MCF 10A (cell line): ENCODE data around the gene LRP11. TPM values are rescaled to one million over a fixed set of nuclear protein-coding genes. Genes with fewer than 3 reads are reported as not detected.
A peak's percentile ranks its signal among the peaks of the same experiment; 100 is the strongest.

ENCODE experiments used
- BruUV-seq: library from RNA; stranded (reverse); fragments of 400-500 nt; replicated peaks from 2 replicates; lab custom pipeline; 2021; lab: Mats Ljungman, UMichigan
- CTCF ChIA-PET: fragments of 300-600 bp; sonication (Branson Sonifier 250); formaldehyde crosslinking; extraction: SDS; loops from one replicate; lab custom pipeline; 2021; ENCODE audit warnings: antibody characterized with exemption, inconsistent platforms; lab: Yijun Ruan, JAX
- POLR2A ChIA-PET: fragments of 300-600, 350-650 bp; sonication (Branson Sonifier 250); formaldehyde crosslinking; extraction: SDS; loops from one replicate; lab custom pipeline; 2020; ENCODE audit warnings: antibody characterized with exemption, inconsistent platforms; lab: Yijun Ruan, JAX
- DNase-seq: peaks from one replicate; pipeline ENCODE4 v3.0.0-alpha.2; 2018; ENCODE audit not compliant: unreplicated experiment
- H3K27ac Mint-ChIP-seq: one replicate; pipeline ENCODE4 v1.8.0; 2022; ENCODE audit warnings: mild to moderate bottlenecking, low read depth, mixed read lengths; ENCODE audit not compliant: unreplicated experiment
- H3K27me3 Mint-ChIP-seq: one replicate; pipeline ENCODE4 v1.8.0; 2022; ENCODE audit warnings: mixed read lengths; ENCODE audit not compliant: insufficient read depth, unreplicated experiment
- H3K36me3 Mint-ChIP-seq: one replicate; pipeline ENCODE4 v1.8.0; 2022; ENCODE audit warnings: mild to moderate bottlenecking, moderate library complexity, mixed read lengths; ENCODE audit not compliant: insufficient read depth, unreplicated experiment
- H3K4me1 Mint-ChIP-seq: one replicate; pipeline ENCODE4 v1.8.0; 2022; ENCODE audit warnings: mixed read lengths; ENCODE audit not compliant: insufficient read depth, unreplicated experiment
- H3K4me3 Mint-ChIP-seq: one replicate; pipeline ENCODE4 v1.8.0; 2022; ENCODE audit warnings: mild to moderate bottlenecking, moderate library complexity, mixed read lengths; ENCODE audit not compliant: unreplicated experiment
- H3K9me3 Mint-ChIP-seq: one replicate; pipeline ENCODE4 v1.8.0; 2022; ENCODE audit warnings: mixed read lengths; ENCODE audit not compliant: unreplicated experiment
- CTCF ChIP-seq: fragments of 200-600 bp; IDR thresholded peaks from one replicate; pipeline ENCODE4 v1.8.0; 2022; ENCODE audit warnings: antibody characterized with exemption, mild to moderate bottlenecking; ENCODE audit not compliant: unreplicated experiment
- intact Hi-C: fragments of 100-400 bp; cut with micrococcal nuclease; formaldehyde crosslinking; loops from 2 replicates; pipeline ENCODE4 v1.14.1; 2022
- total RNA-seq: library from RNA; stranded (reverse); gene quantifications from 2 replicates; pipeline ENCODE4 v1.2.3, GENCODE V29; 2022

Gene LRP11
- total RNA-seq, 1 experiment from 2014 or later, result 46.1 TPM

GRCh38 chr6:149843051-149843633, 21.0 kb downstream of the LRP11 start:
- POLR2A ChIA-PET, result interaction anchor here (1.0 to 14.2 kb wide), 2 partner anchors 18 to 47 kb away, joined by 3 to 255 read pairs; partner anchors contain the start of gene LRP11
- Mint-ChIP-seq H3K4me3 (no peak overlapping the region), H3K9me3 (no peaks in the 10 kb centered on the region), H3K27ac (no peak overlapping the region), H3K4me1 (peaks cover 36% of the 10 kb centered on the region), H3K27me3 (no peaks in the 10 kb centered on the region), H3K36me3 (peaks cover 25% of the 10 kb centered on the region)
- intact Hi-C loops, result loop anchor here (10.0 kb wide), 1 partner anchor 172 kb away; no protein-coding TSS in a partner anchor
- CTCF ChIA-PET, result interaction anchor here (0.7 to 5.4 kb wide), 5 partner anchors 9 to 63 kb away, joined by 3 to 40 read pairs (median 6); no protein-coding TSS in a partner anchor
- no TSS peak for BruUV-seq
- TF ChIP-seq CTCF, result no peak
- DNase-seq, result no peak

- ChIA-PET CTCF (interaction anchor here (0.8 to 5.4 kb wide), 5 partner anchors 8 to 64 kb away, joined by 3 to 40 read pairs (median 6); partner anchors contain the start of gene LRP11), POLR2A (interaction anchor here (1.0 to 14.2 kb wide), 2 partner anchors 18 to 48 kb away, joined by 3 to 255 read pairs; partner anchors contain the start of gene LRP11)
- no peak for TF ChIP-seq CTCF
- Mint-ChIP-seq H3K4me1 (peaks cover 29% of the 10 kb centered on the region), H3K9me3 (no peaks in the 10 kb centered on the region), H3K4me3 (no peak overlapping the region), H3K36me3 (peaks cover 25% of the 10 kb centered on the region), H3K27me3 (no peaks in the 10 kb centered on the region), H3K27ac (no peak overlapping the region)
- intact Hi-C loops, result loop anchor here (10.0 kb wide), 1 partner anchor 172 kb away; no protein-coding TSS in a partner anchor
- no peak for DNase-seq
- no TSS peak for BruUV-seq
These were observed 21.8 kb downstream of the LRP11 start for GRCh38 chr6:149842331-149842730.

GRCh38 chr6:149840345-149841075, 23.6 kb downstream of the LRP11 start:
- H3K36me3 Mint-ChIP-seq, result peaks cover 38% of the 10 kb centered on the region
- ChIA-PET CTCF (interaction anchor here (0.6 to 3.6 kb wide), 36 partner anchors 8 to 1590 kb away, joined by 3 to 60 read pairs (median 4); partner anchors contain the start of genes LRP11 and RAET1G), POLR2A (interaction anchor here (0.9 to 14.2 kb wide), 3 partner anchors 20 to 84 kb away, joined by 3 to 255 read pairs (median 10); partner anchors contain the start of gene LRP11)
- peak; percentile 79 for DNase-seq
- H3K27ac Mint-ChIP-seq, result no peak overlapping the region
- H3K9me3 Mint-ChIP-seq, result no peaks in the 10 kb centered on the region
- H3K4me3 Mint-ChIP-seq, result no peak overlapping the region
- intact Hi-C loops, result loop anchor here (1.0 to 10.0 kb wide), 4 partner anchors 25 to 174 kb away; no protein-coding TSS in a partner anchor
- H3K4me1 Mint-ChIP-seq, result peaks cover 14% of the 10 kb centered on the region
- peak; percentile 76 for TF ChIP-seq CTCF
- H3K27me3 Mint-ChIP-seq, result no peaks in the 10 kb centered on the region
- BruUV-seq, result no TSS peak
